ENCODE measurements around the gene CACNA1I.

The CACNA1I gene

GRCh38 chr22:39685336-39686177 lies 115.0 kb downstream of the CACNA1I start:
- TF ChIP-seq, protein P1, sequence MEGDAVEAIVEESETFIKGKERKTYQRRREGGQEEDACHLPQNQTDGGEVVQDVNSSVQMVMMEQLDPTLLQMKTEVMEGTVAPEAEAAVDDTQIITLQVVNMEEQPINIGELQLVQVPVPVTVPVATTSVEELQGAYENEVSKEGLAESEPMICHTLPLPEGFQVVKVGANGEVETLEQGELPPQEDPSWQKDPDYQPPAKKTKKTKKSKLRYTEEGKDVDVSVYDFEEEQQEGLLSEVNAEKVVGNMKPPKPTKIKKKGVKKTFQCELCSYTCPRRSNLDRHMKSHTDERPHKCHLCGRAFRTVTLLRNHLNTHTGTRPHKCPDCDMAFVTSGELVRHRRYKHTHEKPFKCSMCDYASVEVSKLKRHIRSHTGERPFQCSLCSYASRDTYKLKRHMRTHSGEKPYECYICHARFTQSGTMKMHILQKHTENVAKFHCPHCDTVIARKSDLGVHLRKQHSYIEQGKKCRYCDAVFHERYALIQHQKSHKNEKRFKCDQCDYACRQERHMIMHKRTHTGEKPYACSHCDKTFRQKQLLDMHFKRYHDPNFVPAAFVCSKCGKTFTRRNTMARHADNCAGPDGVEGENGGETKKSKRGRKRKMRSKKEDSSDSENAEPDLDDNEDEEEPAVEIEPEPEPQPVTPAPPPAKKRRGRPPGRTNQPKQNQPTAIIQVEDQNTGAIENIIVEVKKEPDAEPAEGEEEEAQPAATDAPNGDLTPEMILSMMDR (conservative IDR thresholded peaks at IDR 0.05; ENCODE audit: control insufficient read depth, insufficient read depth, low read depth, low read length) = no peak
- no peak overlapping the region for H3K4me3 ChIP-seq (ENCODE audit: control insufficient read depth, low read depth, low read length)
- DNase-seq (ENCODE audit: low read depth) = no peak

GRCh38 chr22:39686178-39686620 lies 115.6 kb downstream of the CACNA1I start:
- TF ChIP-seq, protein P1 (conservative IDR thresholded peaks at IDR 0.05; ENCODE audit: control insufficient read depth, insufficient read depth, low read depth, low read length) = no peak
- DNase-seq (ENCODE audit: low read depth) = no peak
- H3K4me3 ChIP-seq (ENCODE audit: control insufficient read depth, low read depth, low read length) = no peak overlapping the region

DNA sequence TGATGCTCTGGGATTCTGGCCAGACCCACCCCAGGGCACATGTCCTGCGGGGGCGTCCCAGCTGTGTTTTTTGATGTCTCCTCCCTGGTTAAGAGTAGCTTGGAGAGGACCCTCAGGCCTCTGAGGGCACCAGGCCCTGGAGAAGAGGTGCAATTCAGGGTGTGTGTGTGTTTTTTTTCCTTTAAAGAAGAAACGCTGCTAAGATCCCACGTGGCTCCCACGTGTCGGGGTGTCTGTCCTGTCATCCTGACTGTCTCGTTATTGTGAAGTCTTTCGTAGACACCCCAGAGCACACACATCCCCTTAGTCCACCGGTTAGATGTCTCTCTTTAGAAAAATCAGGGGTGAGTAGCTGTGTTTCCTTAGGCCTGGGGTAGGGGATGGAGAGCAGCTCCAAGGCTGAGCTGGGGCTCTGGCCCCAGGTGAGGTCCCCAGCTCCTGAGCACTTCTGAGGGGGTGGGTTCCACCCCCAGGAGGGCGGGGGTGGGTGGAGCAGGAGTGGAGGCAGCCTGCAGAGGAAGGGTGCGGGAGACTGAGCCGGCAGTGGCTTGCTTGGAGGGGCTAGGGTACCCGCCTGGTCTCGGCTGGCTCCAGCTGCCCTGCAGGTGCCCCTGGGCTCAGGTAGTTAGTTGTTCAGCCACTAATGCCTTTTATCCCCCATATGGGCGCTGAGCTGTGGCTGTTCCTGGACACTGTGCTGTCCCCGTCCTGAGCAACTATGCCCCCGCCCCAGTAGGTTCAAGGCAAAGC lies 116.4 kb downstream of the CACNA1I start:
- H3K4me3 ChIP-seq (ENCODE audit: control insufficient read depth, low read depth, low read length) = no peak overlapping the region
- TF ChIP-seq, protein P1 (conservative IDR thresholded peaks at IDR 0.05; ENCODE audit: control insufficient read depth, insufficient read depth, low read depth, low read length) = no peak
- DNase-seq (ENCODE audit: low read depth) = no peak

DNA sequence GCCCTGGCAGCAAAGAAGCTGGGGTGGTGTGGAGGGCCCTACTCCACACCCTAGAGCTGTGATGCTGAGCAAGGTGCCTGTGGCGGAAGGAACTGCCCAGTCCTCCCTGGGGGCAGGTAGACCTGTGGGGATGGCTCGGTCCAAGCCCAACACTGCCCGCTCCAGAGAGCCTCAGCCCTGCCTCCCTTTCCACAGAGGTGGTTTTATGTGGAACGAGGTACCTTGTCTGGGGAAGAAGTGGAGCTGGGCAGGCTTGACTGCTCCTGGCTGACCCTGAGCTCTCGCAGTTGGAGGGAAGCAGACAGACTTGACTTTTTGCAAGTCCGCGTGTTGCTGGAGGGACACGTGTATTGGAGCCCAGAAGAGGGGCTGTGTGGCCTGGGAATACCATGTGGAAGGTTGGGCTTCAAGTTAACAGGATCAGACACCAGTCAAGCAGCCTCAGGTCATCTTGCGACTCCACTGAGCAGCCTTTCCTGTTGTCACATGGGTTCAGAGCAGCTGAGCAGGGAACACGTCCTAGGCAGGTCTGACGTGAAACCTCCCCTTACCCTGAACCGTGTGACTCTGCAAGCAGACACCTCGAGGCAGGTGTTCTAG lies 117.7 kb downstream of the CACNA1I start:
- TF ChIP-seq, protein P1 (conservative IDR thresholded peaks at IDR 0.05; ENCODE audit: control insufficient read depth, insufficient read depth, low read depth, low read length) = no peak
- H3K4me3 ChIP-seq (ENCODE audit: control insufficient read depth, low read depth, low read length) = no peak overlapping the region
- DNase-seq (ENCODE audit: low read depth) = no peak

GRCh38 chr22:39689421-39689820 lies 118.9 kb downstream of the CACNA1I start:
- no peak for DNase-seq (ENCODE audit: low read depth)
- TF ChIP-seq, protein P1 (conservative IDR thresholded peaks at IDR 0.05; ENCODE audit: control insufficient read depth, insufficient read depth, low read depth, low read length) = no peak
- H3K4me3 ChIP-seq (ENCODE audit: control insufficient read depth, low read depth, low read length) = no peak overlapping the region

- no peak for DNase-seq (ENCODE audit: low read depth)
- TF ChIP-seq, protein P1 (conservative IDR thresholded peaks at IDR 0.05; ENCODE audit: control insufficient read depth, insufficient read depth, low read depth, low read length) = no peak
- H3K4me3 ChIP-seq (ENCODE audit: control insufficient read depth, low read depth, low read length) = no peak overlapping the region
Observed at GRCh38 chr22:39690881-39691605, 120.5 kb downstream of the CACNA1I start.
